HepG2 (cell line): Measurements from ENCODE around the gene RIC3. TPM values are rescaled to one million over a fixed set of nuclear protein-coding genes. Genes with fewer than 3 reads are reported as not detected.

ENCODE experiments used
- ATAC-seq: fragments of 200-7000 bp; cut with Tn5 transposase; 3 replicates; pipeline ENCODE4 v1.9.1; 2020; ENCODE audit warnings: mild to moderate bottlenecking, moderate library complexity
- BruUV-seq: library from RNA; stranded (reverse); fragments of 400-500 nt; replicated peaks from 2 replicates; lab custom pipeline; 2021; lab: Mats Ljungman, UMichigan
- CTCF ChIA-PET: fragments of 300-600 bp; formaldehyde crosslinking; extraction: SDS; loops from one replicate; lab custom pipeline; 2021; ENCODE audit warnings: low total read pairs, inconsistent platforms, low intra/inter-chr PET ratio; lab: Yijun Ruan, JAX
- POLR2A ChIA-PET: fragments of 350-600 bp; sonication (Branson Sonifier 250); formaldehyde crosslinking; loops from one replicate; lab custom pipeline; 2020; ENCODE audit warnings: antibody characterized with exemption, inconsistent platforms; lab: Yijun Ruan, JAX
- DNase-seq: peaks from one replicate; pipeline ENCODE4 v3.0.0-alpha.2; 2015; ENCODE audit warnings: low spot score
- FAIRE-seq: peaks from 3 replicates; lab custom pipeline; 2011; peaks lifted over from hg19 to GRCh38; lab: Jason Lieb, UNC
- H2AFZ ChIP-seq: one replicate; pipeline ENCODE4 v1.6.1; 2011; ENCODE audit warnings: low read length, inconsistent platforms
- H3K27ac ChIP-seq: fragments of 300-600 bp; 3 replicates; pipeline ENCODE4 v1.8.0; 2011; ENCODE audit warnings: mixed run types, mild to moderate bottlenecking, mixed read lengths, low read length, inconsistent platforms; ENCODE audit not compliant: insufficient read depth; ENCODE audit errors: extremely low read length
- H3K27me3 ChIP-seq, 2 experiments: fragments of 200-600 bp in 1 of 2; 2 replicates in 1 of 2; 3 replicates in 1 of 2; pipeline versions ENCODE4 v1.6.0 to v1.8.0; 2011; ENCODE audit warnings: low read length in 2 of 2, mild to moderate bottlenecking in 2 of 2, moderate library complexity in 2 of 2, inconsistent platforms in 1 of 2; ENCODE audit not compliant: insufficient read depth in 2 of 2, control insufficient read depth in 1 of 2
- H3K36me3 ChIP-seq, 2 experiments: fragments of 200-600 bp in 1 of 2; replicated peaks in 1 of 2; 2 replicates in 1 of 2; 3 replicates in 1 of 2; pipeline versions ENCODE4 v1.5.1 to v1.8.0; 2011; ENCODE audit warnings: low read length in 2 of 2, inconsistent platforms in 1 of 2; ENCODE audit not compliant: insufficient read depth in 2 of 2, control insufficient read depth in 1 of 2
- H3K4me1 ChIP-seq: 2 replicates; pipeline ENCODE4 v1.5.1; 2012; ENCODE audit warnings: low read length, inconsistent platforms; ENCODE audit not compliant: insufficient read depth
- H3K4me2 ChIP-seq: 2 replicates; pipeline ENCODE4 v1.6.0; 2011; ENCODE audit warnings: low read depth, low read length, inconsistent platforms
- H3K4me3 ChIP-seq, 3 experiments: fragments of 200-600 bp in 1 of 3; sonication (generic), shearing (Covaris generic) in 1 of 3; replicated peaks in 1 of 3; 2 replicates each; pipeline ENCODE4 v1.5.1; 2011 to 2016; ENCODE audit warnings: low read length in 3 of 3, inconsistent platforms in 2 of 3, low read depth in 2 of 3, mild to moderate bottlenecking in 2 of 3, control low read depth in 1 of 3, mixed read lengths in 1 of 3; ENCODE audit not compliant: insufficient read depth in 1 of 3
- H3K79me2 ChIP-seq: one replicate; pipeline ENCODE4 v1.6.1; 2011; ENCODE audit warnings: low read length, inconsistent platforms; ENCODE audit not compliant: insufficient read depth
- H3K9ac ChIP-seq: 2 replicates; pipeline ENCODE4 v1.6.0; 2011; ENCODE audit warnings: mild to moderate bottlenecking, low read depth, low read length, inconsistent platforms; ENCODE audit not compliant: insufficient read depth
- H3K9me3 ChIP-seq: 2 replicates; pipeline ENCODE4 v1.5.1; 2012; ENCODE audit warnings: mild to moderate bottlenecking, low read length
- H4K20me1 ChIP-seq: 2 replicates; pipeline ENCODE4 v1.6.0; 2011; ENCODE audit warnings: inconsistent platforms, mild to moderate bottlenecking, low read length, moderate library complexity; ENCODE audit not compliant: insufficient read depth
- AKNA ChIP-seq: sonication (generic); formaldehyde crosslinking; IDR thresholded peaks from 2 replicates; pipeline ENCODE4 v1.4.0; 2020; ENCODE audit warnings: missing genetic modification reagents, borderline replicate concordance
- ATF3 ChIP-seq: sonication (generic); formaldehyde crosslinking; IDR thresholded peaks from 2 replicates; pipeline ENCODE4 v1.4.0; 2020; ENCODE audit warnings: missing genetic modification reagents
- CENPX ChIP-seq: sonication (generic); formaldehyde crosslinking; IDR thresholded peaks from 2 replicates; pipeline ENCODE4 v1.9.0; 2021; ENCODE audit warnings: mild to moderate bottlenecking, missing genetic modification reagents, moderate library complexity
- CSRNP2 ChIP-seq: sonication (generic); formaldehyde crosslinking; conservative IDR thresholded peaks from 2 replicates; pipeline ENCODE4 v1.8.0; 2022; ENCODE audit warnings: low read depth, missing genetic modification reagents
- KAT8 ChIP-seq: IDR thresholded peaks from 2 replicates; pipeline ENCODE4 v1.6.1; 2016; ENCODE audit warnings: missing genetic modification reagents, missing compliant biosample characterization
- SP140L ChIP-seq: sonication (generic); formaldehyde crosslinking; IDR thresholded peaks from 2 replicates; pipeline ENCODE4 v1.4.0; 2020; ENCODE audit warnings: missing genetic modification reagents, borderline replicate concordance
- UBTF ChIP-seq: sonication (generic); formaldehyde crosslinking; IDR thresholded peaks from 2 replicates; pipeline ENCODE4 v1.4.0; 2020; ENCODE audit warnings: mild to moderate bottlenecking, missing genetic modification reagents
- ZNF180 ChIP-seq: sonication (generic); formaldehyde crosslinking; IDR thresholded peaks from 2 replicates; pipeline ENCODE4 v1.4.0; 2020; ENCODE audit warnings: low read depth, missing genetic modification reagents, borderline replicate concordance
- ZNF280D ChIP-seq: sonication (generic); formaldehyde crosslinking; IDR thresholded peaks from 2 replicates; pipeline ENCODE4 v1.5.1; 2020; ENCODE audit warnings: mild to moderate bottlenecking, missing genetic modification reagents
- ZSCAN9 ChIP-seq: IDR thresholded peaks from 2 replicates; pipeline ENCODE4 v1.6.1; 2016; ENCODE audit warnings: borderline replicate concordance
- WGBS: methylation state at CpG from one replicate; pipeline ENCODE4 v1.1.6; 2017; ENCODE audit warnings: low lambda C conversion rate; 5-methylcytosine and 5-hydroxymethylcytosine counted together
- in situ Hi-C: cut with HindIII; loops from 2 replicates; pipeline ENCODE4 v1.10.0; 2017; ENCODE audit warnings: low pct_unique_long_range_greater_than_20kb; ENCODE audit not compliant: extremely low pct_ligation_motif_present
- intact Hi-C: fragments of 100-400 bp; cut with micrococcal nuclease; formaldehyde crosslinking; loops from one replicate; pipeline ENCODE4 v1.10.0; 2022; ENCODE audit not compliant: unreplicated experiment
- polyA plus RNA-seq, 8 experiments: library from polyadenylated mRNA; depleted of rRNA in 3 of 8; stranded (reverse) in 7 of 8; unstranded in 1 of 8; fragments of >200 nt; fragmentation: Illumina TruSeq in 4 of 8; extraction: Trizol in 4 of 8; gene quantifications; 2 replicates each; pipeline versions ENCODE4 v1.2.1 to v1.2.3, GENCODE V29; 2011 to 2016; ENCODE audit warnings: low read depth in 4 of 8, missing spikeins in 1 of 8, mixed read lengths in 1 of 8; ENCODE audit not compliant: insufficient read depth in 1 of 8
- total RNA-seq, 5 experiments: library from RNA; depleted of rRNA; stranded (reverse); fragments of >200 nt; fragmentation: Illumina TruSeq; extraction: Trizol; gene quantifications; 2 replicates each; pipeline ENCODE4 v1.2.3, GENCODE V29; 2016; ENCODE audit warnings: low read depth in 1 of 5
- TF ChIP-seq, protein P1 (sequence below): IDR thresholded peaks from 2 replicates; pipeline ENCODE4 v1.6.1; 2016; ENCODE audit warnings: mild to moderate bottlenecking, missing biosample characterization, missing genetic modification reagents

The RIC3 gene
- total and polyA plus RNA-seq, 2 of the 13 experiments (the other 11 are each of a cell fraction or from before 2014, with no cell fraction given) = not detected

- in situ Hi-C loops (no loop called here), intact Hi-C loops (no loop called here)
- no peak overlapping the region for H3K27ac ChIP-seq
- H4K20me1 ChIP-seq = no peaks in the 10 kb centered on the region
- H2AFZ ChIP-seq = no peak overlapping the region
- no peak overlapping the region for H3K9ac ChIP-seq
- no peak overlapping the region for H3K4me2 ChIP-seq
- H3K79me2 ChIP-seq = no peaks in the 10 kb centered on the region
- no peaks in the 10 kb centered on the region for H3K9me3 ChIP-seq
- no peak for ATAC-seq
- 100% methylated on average over 2 of the region's 2 CpGs for whole genome bisulfite sequencing
- FAIRE-seq = no peak
- peaks cover 0 to 4% of the 10 kb centered on the region in 2 experiments; a peak in 2 of 5 replicates for H3K36me3 ChIP-seq
- peaks cover 7% of the 10 kb centered on the region for H3K4me1 ChIP-seq
- ChIA-PET CTCF (no interaction called here), POLR2A (no interaction called here)
- H3K27me3 ChIP-seq = no peaks in the 10 kb centered on the region; a peak in 1 of 5 replicates
- no peak for DNase-seq
- H3K4me3 ChIP-seq = no peak overlapping the region
- no TSS peak for BruUV-seq
- TF ChIP-seq CSRNP2 (no peak), ZNF180 (CRISPR knock-in tag) (no peak), ZNF280D (CRISPR knock-in tag) (no peak), ZSCAN9 (CRISPR knock-in tag) (no peak), SP140L (no peak), ATF3 (CRISPR knock-in tag) (no peak), CENPX (no peak), UBTF (no peak), KAT8 (CRISPR knock-in tag) (no peak), AKNA (CRISPR knock-in tag) (no peak)
- TF ChIP-seq, protein P1, sequence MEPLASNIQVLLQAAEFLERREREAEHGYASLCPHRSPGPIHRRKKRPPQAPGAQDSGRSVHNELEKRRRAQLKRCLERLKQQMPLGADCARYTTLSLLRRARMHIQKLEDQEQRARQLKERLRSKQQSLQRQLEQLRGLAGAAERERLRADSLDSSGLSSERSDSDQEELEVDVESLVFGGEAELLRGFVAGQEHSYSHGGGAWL (CRISPR knock-in tag) = no peak
Measured at GRCh38 chr11:8106679-8107078, 62.1 kb downstream of the RIC3 start.
